NCI-H187 treated with DMSO at 0.1 percent for 48 hours (cell line): ENCODE data around the gene RAB10.

ENCODE experiments used
- DNase-seq: peaks from one replicate; lab custom pipeline; 2025; lab: John Stamatoyannopoulos, UW

RAB10 gene

DNA sequence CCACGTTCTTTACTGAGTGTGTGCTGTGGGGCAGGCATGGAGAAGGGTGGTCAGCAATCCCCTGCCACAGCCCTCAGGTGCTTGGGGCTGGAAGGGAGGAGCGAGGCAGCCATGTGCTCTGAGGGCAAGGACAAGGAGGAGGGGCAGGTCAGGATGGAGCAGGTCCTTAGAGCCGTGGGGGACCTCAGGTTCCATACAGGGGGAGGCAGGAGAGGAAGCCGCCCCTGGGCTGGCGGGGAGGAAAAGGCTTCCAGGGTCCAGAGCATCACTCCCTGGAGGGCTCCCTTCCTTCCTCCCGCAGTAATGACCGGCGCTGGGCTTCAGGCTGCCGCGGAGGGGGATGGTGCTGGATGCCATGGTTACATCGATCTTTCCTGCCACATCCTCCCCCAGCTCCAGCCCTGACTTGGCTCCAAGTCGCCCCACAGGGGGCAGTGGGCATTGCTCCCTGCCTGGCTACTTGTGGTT lies 145.6 kb downstream of the RAB10 start:
- DNase-seq: no peak

DNA sequence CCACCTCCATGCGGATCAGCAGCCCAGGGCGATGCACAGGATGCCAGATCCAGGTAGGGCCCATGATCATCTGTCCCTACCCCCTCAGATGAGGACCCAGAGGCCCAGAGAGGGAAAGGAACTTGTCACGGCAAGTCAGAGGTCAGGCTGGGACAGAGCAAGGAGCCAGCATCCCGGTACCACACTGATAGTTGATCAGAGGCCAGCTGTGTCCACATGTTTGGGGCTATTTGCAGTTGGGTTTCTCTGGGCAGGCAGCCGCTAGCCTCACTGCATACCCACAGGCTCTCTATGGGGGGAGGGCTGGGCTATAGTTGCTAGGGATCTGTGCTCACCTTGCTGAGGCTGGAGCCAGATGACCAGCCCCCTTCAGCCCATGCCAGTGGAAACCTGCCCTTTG lies 148.6 kb downstream of the RAB10 start:
- DNase-seq: no peak

DNA sequence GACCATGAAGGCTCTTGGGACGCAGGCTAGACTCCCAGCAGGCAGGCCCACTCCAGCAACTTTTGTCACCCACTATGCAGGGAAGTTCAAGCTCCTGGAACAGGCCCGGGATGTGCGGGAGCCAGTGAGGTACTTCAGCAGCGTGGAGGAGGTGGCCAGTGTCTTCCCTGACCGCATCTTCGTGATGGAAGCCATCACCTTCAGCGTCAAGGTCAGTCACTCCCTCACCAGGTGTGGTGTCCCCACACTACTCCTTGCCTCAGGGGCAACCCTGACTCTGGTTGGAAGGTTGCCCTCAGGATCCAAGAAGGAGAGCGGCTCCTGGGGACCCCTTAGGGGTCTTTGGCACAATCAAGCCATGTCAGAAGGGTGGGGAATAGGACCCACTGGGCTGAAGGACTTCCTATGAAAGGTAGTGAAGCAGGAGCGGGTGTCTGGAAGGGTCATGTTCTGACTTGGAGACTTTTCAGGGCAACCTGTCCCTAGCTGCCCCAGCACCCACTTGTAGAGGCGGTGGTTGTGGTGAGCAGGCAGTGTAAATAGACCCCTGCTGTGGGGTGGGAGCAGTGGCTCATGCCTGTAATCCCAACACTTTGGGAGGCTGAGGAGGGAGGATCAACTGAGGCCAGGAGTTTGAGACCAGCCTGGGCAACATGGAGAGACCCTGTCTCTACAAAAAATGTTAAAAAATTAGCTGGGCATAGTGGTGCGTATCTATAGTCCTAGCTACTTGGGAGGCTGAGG lies 149.2 kb downstream of the RAB10 start:
- DNase-seq: no peak

DNA sequence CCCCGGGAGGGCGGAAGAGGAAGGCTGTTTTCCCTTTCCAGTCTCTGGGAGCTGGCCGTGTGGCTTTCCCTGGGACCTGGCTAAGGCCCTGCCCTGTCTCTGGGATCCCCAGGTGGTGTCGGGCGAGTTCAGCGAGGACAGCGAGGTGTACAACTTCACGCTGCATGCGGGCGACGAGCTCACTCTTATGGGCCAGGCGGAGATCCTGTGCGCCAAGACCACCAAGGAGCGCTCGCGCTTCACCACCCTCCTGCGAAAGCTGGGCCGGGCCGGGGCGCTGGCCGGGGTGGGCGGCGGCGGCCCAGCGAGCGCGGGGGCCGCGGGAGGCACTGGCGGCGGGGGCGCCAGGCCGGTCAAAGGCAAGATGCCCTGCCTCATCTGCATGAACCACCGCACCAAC lies 150.2 kb downstream of the RAB10 start:
- DNase-seq: no peak

DNA sequence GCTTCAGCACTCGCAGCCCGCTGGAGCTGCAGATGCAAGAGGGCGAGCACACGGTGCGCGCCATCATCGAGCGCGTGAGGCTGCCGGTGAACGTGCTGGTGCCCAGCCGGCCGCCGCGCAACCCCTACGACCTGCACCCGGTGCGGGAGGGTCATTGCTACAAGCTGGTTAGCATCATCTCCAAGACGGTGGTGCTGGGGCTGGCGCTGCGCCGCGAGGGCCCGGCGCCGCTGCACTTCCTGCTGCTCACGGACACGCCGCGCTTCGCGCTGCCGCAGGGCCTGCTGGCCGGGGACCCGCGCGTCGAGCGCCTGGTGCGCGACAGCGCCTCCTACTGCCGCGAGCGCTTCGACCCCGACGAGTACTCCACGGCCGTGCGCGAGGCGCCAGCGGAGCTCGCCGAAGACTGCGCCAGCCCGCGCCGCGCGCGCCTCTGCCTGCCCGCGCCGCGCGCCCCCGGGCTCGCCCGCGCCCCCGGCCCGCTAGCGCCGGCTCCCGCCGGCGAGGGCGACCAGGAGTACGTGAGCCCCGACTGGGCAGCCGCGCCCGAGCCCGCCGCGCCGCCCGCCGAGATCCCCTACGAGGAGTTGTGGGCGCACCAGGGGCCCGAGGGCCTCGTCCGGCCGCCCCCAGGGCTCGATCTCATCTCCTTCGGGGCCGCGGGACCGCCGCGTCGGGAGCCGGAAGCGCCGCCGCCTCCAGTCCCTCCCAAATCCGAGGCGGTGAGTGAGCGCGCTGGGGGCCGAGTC lies 150.8 kb downstream of the RAB10 start:
- no peak for DNase-seq

DNA sequence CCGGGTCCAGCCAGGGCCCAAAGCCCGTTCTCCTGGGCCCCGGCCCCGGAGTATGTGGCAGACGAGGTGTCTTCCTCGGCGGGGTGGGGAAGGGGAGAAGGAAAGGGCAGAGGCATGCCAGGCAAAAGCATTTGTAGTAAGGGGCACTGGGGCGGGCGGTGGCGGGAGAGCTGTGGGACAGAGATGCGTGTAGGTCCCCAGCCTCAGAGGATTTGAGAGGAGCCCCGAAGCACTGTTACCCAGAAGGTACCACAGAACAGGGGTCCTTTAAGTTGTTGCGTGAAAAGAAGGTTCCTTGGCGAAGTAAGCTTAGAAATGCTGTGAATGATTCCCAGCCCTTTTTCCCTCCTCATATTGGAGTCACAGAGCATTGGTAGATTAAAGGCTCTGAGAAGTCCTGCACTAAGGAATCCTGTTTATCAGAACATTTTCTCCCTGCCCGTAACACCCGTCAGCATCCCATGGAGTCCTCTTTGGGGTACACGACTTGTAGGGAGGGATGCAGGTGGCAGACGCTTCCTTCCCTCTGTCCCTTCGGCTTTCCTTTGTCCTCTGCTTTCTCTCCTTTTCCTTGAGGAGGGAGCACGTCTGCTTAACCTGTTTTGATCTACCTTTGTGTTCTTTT lies 151.5 kb downstream of the RAB10 start:
- no peak for DNase-seq

DNA sequence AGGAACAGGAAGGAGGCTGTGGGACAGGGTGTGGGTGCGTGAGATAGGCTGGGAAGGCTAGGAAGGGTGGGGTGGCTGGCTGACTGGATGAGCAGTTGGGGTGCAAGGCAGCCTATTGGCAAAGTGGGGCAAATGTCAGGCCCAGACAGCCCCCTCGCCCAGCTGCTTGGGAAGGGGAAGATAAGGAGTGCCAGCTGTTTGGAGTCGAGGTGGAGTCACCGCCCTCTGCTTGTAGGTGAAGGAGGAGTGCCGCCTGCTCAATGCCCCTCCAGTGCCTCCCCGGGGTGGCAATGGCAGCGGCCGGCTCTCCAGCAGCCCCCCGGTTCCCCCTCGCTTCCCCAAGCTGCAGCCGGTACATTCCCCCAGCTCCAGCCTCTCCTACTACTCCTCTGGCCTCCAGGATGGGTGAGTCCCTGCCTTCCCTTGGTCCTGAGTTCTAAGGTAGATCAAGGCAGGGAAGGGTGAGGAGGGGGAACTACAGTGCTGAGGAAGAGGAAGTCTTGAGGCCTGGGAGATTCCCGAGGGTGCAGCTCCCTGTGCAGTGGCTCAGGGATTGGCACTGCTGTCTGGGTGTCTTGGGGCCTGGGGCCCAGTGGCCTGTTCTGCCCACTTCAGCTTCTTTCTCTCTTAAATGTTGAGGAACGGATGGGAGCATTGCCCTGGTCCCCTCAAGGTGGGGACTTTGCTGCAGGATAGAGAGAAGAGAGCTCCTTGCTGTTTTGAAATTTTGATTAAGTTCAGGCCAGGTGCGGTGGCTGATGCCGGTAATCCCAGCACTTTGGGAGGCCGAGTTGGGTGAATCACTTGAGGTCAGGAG lies 152.3 kb downstream of the RAB10 start:
- DNase-seq: no peak
